Left lobe of liver (tissue), 2 donors: ENCODE results near the gene CD2. TPM values are rescaled to one million over a fixed set of nuclear protein-coding genes. Genes with fewer than 3 reads are reported as not detected.
A peak's percentile ranks its signal among the peaks of the same experiment; 100 is the strongest.

Source experiments
- ATAC-seq: fragments of 200-7000 bp; cut with Tn5 transposase; one replicate; pipeline ENCODE4 v1.9.1; 2020; ENCODE audit warnings: mild to moderate bottlenecking, moderate library complexity
- DNase-seq: peaks from one replicate; pipeline ENCODE4 v3.0.0-alpha.2; 2020; ENCODE audit warnings: low spot score
- total RNA-seq: library from RNA; stranded (reverse); gene quantifications from one replicate; pipeline ENCODE4 v1.2.1, GENCODE V29; 2021
- donor health status: DM: no; HTN: no; CAD: no; lungs with moderate emphysema.
- donor health status: DM: no; HTN: yes; CAD: no.

Gene CD2
- total RNA-seq, 1 donor from 2014 or later = 0.43 TPM

GRCh38 chr1:116811321-116811720, 57.1 kb downstream of the CD2 start:
- no peak for ATAC-seq
- no peak for DNase-seq

- DNase-seq = no peak
- no peak for ATAC-seq
Observed at GRCh38 chr1:116814926-116815723, 60.9 kb downstream of the CD2 start.

GRCh38 chr1:116817582-116818064, 63.4 kb downstream of the CD2 start:
- ATAC-seq = peak; percentile 79
- DNase-seq = no peak

Other genes with a start within 250 kb of the CD2 start
- gene CD58, start 183.4 kb upstream of the CD2 start, total RNA-seq = 2.7 TPM
- 0.48 TPM for gene IGSF3, start 86.7 kb upstream of the CD2 start, total RNA-seq
- gene PTGFRN, start 155.5 kb downstream of the CD2 start, total RNA-seq = 11.9 TPM
- 0.15 TPM for gene CD101, start 247.3 kb downstream of the CD2 start, total RNA-seq